ENCODE data around the gene MUC4. TPM values are rescaled to one million over a fixed set of nuclear protein-coding genes. Genes with fewer than 3 reads are reported as not detected.

The MUC4 gene
- total RNA-seq, 4 donors from 2014 or later, result 5.8 to 23.1 (median 13.0) TPM

DNA sequence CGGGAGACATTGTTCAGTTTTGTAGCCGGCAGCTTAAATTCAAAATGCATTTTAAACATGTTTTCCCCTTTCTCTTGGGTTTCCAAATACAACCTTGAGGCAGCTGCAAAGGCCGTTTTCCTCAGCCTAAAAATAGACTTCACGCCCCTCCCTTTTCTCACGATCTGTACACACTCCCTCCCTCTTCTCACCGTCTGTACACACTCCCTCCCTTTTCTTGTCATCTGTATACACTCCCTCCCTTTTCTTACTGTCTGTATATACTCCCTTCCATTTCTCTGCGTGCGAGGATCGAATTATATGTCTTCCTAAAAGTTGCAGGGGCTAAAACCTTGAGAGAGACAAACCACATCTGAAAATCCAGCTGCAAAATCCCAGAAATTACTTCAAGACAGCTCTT is 8.9 kb downstream of the MUC4 start:
- peak overlapping the region in 1 of 4 donors; percentile 61 for H3K27ac ChIP-seq
- no peak for DNase-seq
- peak overlapping the region in 1 of 4 donors; percentile 33 for H3K4me3 ChIP-seq
- H3K9me3 ChIP-seq, result no peaks in the 10 kb centered on the region
- TF ChIP-seq, protein P1, sequence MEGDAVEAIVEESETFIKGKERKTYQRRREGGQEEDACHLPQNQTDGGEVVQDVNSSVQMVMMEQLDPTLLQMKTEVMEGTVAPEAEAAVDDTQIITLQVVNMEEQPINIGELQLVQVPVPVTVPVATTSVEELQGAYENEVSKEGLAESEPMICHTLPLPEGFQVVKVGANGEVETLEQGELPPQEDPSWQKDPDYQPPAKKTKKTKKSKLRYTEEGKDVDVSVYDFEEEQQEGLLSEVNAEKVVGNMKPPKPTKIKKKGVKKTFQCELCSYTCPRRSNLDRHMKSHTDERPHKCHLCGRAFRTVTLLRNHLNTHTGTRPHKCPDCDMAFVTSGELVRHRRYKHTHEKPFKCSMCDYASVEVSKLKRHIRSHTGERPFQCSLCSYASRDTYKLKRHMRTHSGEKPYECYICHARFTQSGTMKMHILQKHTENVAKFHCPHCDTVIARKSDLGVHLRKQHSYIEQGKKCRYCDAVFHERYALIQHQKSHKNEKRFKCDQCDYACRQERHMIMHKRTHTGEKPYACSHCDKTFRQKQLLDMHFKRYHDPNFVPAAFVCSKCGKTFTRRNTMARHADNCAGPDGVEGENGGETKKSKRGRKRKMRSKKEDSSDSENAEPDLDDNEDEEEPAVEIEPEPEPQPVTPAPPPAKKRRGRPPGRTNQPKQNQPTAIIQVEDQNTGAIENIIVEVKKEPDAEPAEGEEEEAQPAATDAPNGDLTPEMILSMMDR (IDR thresholded peaks at IDR 0.05), result no peak
- TF ChIP-seq POLR2A (IDR thresholded peaks at IDR 0.05), result no peak
- H3K27me3 ChIP-seq, result no peaks in the 10 kb centered on the region
- H3K4me1 ChIP-seq, result peaks cover 0 to 32% (median 3%) of the 10 kb centered on the region in 4 donors
- H3K36me3 ChIP-seq, result no peaks in the 10 kb centered on the region

DNA sequence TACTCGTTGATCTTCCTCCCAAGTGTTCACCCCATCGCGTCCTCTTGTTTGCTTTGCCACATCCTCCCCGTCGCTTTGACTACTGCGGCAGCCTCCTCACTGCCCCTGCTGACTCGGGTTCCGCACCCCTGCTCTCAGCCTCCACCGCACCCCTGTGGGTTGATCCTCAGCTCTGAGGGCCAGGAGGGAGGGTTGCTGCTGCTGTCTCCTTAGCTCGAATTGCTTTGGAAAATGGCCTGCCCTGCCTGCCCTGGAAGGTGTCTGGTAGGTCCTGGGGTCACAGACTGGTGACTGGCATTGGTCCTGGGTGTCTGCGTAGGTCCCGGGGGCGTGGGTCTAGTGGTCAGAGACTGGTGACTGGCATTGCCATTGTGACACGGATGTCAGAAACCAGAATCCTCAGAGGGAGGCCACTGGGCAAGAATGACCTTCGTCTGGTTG is 9.4 kb downstream of the MUC4 start:
- Histone ChIP-seq H3K27ac (no peak overlapping the region), H3K4me3 (no peak overlapping the region)

DNA sequence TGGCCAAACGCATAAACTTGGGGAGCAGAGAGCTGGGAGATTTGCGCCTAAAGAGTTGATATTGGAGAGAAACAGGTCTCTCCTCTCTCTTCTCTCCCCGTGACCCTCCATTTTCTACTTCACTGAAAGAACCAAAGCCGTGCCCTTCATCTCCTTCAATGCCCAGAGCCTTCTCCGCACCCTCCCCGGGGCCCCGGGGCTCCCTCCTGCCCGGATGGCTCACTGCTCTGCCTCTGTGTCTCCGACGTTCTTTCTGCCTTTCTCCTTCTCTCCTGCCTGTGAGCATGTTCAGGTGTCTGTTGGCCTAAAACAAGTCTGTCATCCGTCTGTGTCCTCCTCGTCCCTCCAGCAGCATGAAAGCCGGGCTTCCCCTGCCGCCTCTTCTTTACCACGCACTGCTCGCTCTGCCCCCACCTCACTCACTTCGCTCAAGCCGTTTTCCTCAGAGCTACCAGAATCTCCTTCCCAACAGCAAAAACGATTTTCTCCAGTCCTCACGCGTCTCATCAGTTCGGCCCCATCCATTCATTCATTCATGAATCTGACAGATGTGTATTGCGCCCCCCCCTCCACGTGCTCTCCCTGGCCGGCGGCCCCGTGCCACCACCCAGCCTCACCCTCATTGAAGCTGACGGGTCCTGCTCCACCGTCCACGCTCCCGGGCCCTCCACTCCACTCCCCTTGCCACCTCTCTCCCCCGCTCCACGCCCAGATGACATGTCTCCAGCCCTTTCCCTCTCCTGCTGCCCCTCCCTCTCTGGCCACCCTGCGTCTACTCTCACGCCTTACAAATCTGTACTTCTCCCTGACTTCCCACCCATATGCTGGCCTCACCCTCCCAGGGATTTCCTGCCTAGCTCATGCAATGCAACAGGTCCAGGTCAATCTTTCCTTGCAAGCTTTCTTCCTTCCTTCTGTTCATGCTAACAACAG is 10.2 kb downstream of the MUC4 start:
- TF ChIP-seq POLR2A (IDR thresholded peaks at IDR 0.05), result no peak
- TF ChIP-seq, protein P1 (IDR thresholded peaks at IDR 0.05), result no peak
- H3K9me3 ChIP-seq, result no peaks in the 10 kb centered on the region
- no peak overlapping the region for H3K27ac ChIP-seq
- H3K27me3 ChIP-seq, result no peaks in the 10 kb centered on the region
- peak in 1 of 3 donors; percentile 42 for DNase-seq
- peaks cover 0 to 32% (median 3%) of the 10 kb centered on the region in 4 donors for H3K4me1 ChIP-seq
- H3K4me3 ChIP-seq, result no peak overlapping the region
- H3K36me3 ChIP-seq, result no peaks in the 10 kb centered on the region

More for the DNA sequence above, 9.4 kb downstream of the MUC4 start:
- Histone ChIP-seq H3K36me3 (no peaks in the 10 kb centered on the region), H3K27me3 (no peaks in the 10 kb centered on the region), H3K4me1 (peaks cover 0 to 32% (median 3%) of the 10 kb centered on the region in 4 donors), H3K9me3 (no peaks in the 10 kb centered on the region)
- TF ChIP-seq POLR2A (IDR thresholded peaks at IDR 0.05), result no peak
- TF ChIP-seq, protein P1 (IDR thresholded peaks at IDR 0.05), result no peak
- peak in 2 of 3 donors; percentile 43 to 54 for DNase-seq

- Histone ChIP-seq H3K4me3 (no peak overlapping the region), H3K9me3 (no peaks in the 10 kb centered on the region), H3K27ac (no peak overlapping the region), H3K4me1 (peaks cover 0 to 32% (median 3%) of the 10 kb centered on the region in 4 donors), H3K36me3 (no peaks in the 10 kb centered on the region), H3K27me3 (no peaks in the 10 kb centered on the region)
- TF ChIP-seq POLR2A (IDR thresholded peaks at IDR 0.05), result no peak
- TF ChIP-seq, protein P1 (IDR thresholded peaks at IDR 0.05), result no peak
- DNase-seq, result no peak
Observed at GRCh38 chr3:195800240-195800639, 11.5 kb downstream of the MUC4 start.

- DNase-seq, result peak in 1 of 3 donors; percentile 12
- TF ChIP-seq POLR2A (IDR thresholded peaks at IDR 0.05), result no peak
- TF ChIP-seq, protein P1 (IDR thresholded peaks at IDR 0.05), result no peak
Observed at GRCh38 chr3:195796795-195797194, 14.9 kb downstream of the MUC4 start.

More at GRCh38 chr3:195796795-195797194, 14.9 kb downstream of the MUC4 start:
- peaks cover 0 to 3% (median 0%) of the 10 kb centered on the region in 4 donors for H3K4me1 ChIP-seq
- no peaks in the 10 kb centered on the region for H3K9me3 ChIP-seq
- no peaks in the 10 kb centered on the region for H3K27me3 ChIP-seq
- no peaks in the 10 kb centered on the region for H3K36me3 ChIP-seq
- no peak overlapping the region for H3K4me3 ChIP-seq
- no peak overlapping the region for H3K27ac ChIP-seq

Measured in Peyer's patch (tissue), 4 donors.